ENCODE measurements around the gene EYA2. TPM values are rescaled to one million over a fixed set of nuclear protein-coding genes. Genes with fewer than 3 reads are reported as not detected.

Gene EYA2
- total and polyA plus RNA-seq, 2 of the 4 experiments (the other 2 are of a cell fraction), result 2.3 to 5.4 TPM

- no peak for TF ChIP-seq CTCF (conservative IDR thresholded peaks at IDR 0.05; ENCODE audit: low read depth, low read length)
These were observed 113.4 kb downstream of the EYA2 start (continued) for GRCh38 chr20:47007826-47008655.

- H3K27me3 ChIP-seq (ENCODE audit: control insufficient read depth, insufficient read depth, low read length), result no peaks in the 10 kb centered on the region
- peaks cover 2% of the 10 kb centered on the region; the same call in 1 of the 2 replicates for H3K36me3 ChIP-seq (ENCODE audit: control insufficient read depth, insufficient read depth, low read length)
- H3K4ac ChIP-seq (ENCODE audit: low read depth, low read length), result no peak overlapping the region
- H3K23ac ChIP-seq (ENCODE audit: low read depth, low read length), result no peak overlapping the region
- dilution Hi-C loops (cut with HindIII; ENCODE audit: low sequenced_read_pairs, unreplicated experiment) (no loop called here), intact Hi-C loops (cut with micrococcal nuclease) (no loop called here), in situ Hi-C loops (cut with MboI; ENCODE audit: low sequenced_read_pairs) (loop anchor here (25.0 kb wide), 1 partner anchor 247 kb away; no protein-coding TSS in a partner anchor)
- no peak for DNase-seq
- peaks cover 2% of the 10 kb centered on the region; the same call in 1 of the 2 replicates for H3K9me3 ChIP-seq (ENCODE audit: control insufficient read depth, insufficient read depth, low read length)
- no peak overlapping the region for H2BK5ac ChIP-seq (ENCODE audit: low read depth, low read length, poor library complexity, severe bottlenecking)
- TF ChIP-seq BHLHE40 (IDR thresholded peaks at IDR 0.05; ENCODE audit: low read depth, low read length) (no peak), MXI1 (IDR thresholded peaks at IDR 0.05; ENCODE audit: borderline replicate concordance, low read depth, low read length) (no peak), CHD1 (IDR thresholded peaks at IDR 0.05; ENCODE audit: low read depth, low read length) (no peak), USF2 (IDR thresholded peaks at IDR 0.05; ENCODE audit: low read depth, low read length) (no peak), CEBPB (IDR thresholded peaks at IDR 0.05; ENCODE audit: low read depth, low read length) (no peak), RCOR1 (IDR thresholded peaks at IDR 0.05; ENCODE audit: insufficient replicate concordance, low read length) (no peak), SMC3 (IDR thresholded peaks at IDR 0.05; ENCODE audit: low read depth, low read length) (no peak), NFE2L2 (IDR thresholded peaks at IDR 0.05; ENCODE audit: low read depth, low read length) (no peak), FOS (IDR thresholded peaks at IDR 0.05; ENCODE audit: low read depth, low read length) (no peak), MAZ (IDR thresholded peaks at IDR 0.05; ENCODE audit: borderline replicate concordance, low read depth, low read length) (no peak), RAD21 (IDR thresholded peaks at IDR 0.05; ENCODE audit: low read length) (no peak)
- no peak overlapping the region for H3K27ac ChIP-seq (ENCODE audit: insufficient read depth, low read length)
- no peak overlapping the region for H3K4me2 ChIP-seq (ENCODE audit: low read depth, low read length)
- BruUV-seq (replicated peaks), result no TSS peak
- no peak overlapping the region for H2AK9ac ChIP-seq (replicated peaks; ENCODE audit: low read depth, low read length, poor library complexity)
- no peak overlapping the region for H3K56ac ChIP-seq (ENCODE audit: extremely low read depth, insufficient read depth, low read length)
- H3K79me1 ChIP-seq (ENCODE audit: low read depth in 1 of 2, low read length in 2 of 2), result no peaks in the 10 kb centered on the region
- 89% methylated on average over 3 of the region's 7 CpGs; no CpG with 5 or more reads in 1 of the 2 experiments for WGBS, 2 experiments (ENCODE audit: extremely low coverage in 2 of 2, insufficient read length in 1 of 2)
- ChIA-PET POLR2A (ENCODE audit: unreplicated experiment) (no interaction called here), CTCF (no interaction called here)
- H4K5ac ChIP-seq (ENCODE audit: low read depth, low read length), result no peak overlapping the region
- H2AK5ac ChIP-seq (ENCODE audit: low read depth, low read length), result no peak overlapping the region
- H2AFZ ChIP-seq (replicated peaks; ENCODE audit: low read length, poor library complexity), result no peak overlapping the region
- H2BK120ac ChIP-seq (ENCODE audit: low read depth, low read length), result no peak overlapping the region
- H4K20me1 ChIP-seq (ENCODE audit: insufficient read depth, low read length), result no peaks in the 10 kb centered on the region
- H2BK15ac ChIP-seq (ENCODE audit: low read depth, low read length), result no peak overlapping the region
- H3K4me1 ChIP-seq (ENCODE audit: control insufficient read depth, insufficient read depth, low read length), result no peaks in the 10 kb centered on the region
- no peak overlapping the region for H4K91ac ChIP-seq (ENCODE audit: insufficient read depth, low read depth, low read length)
- no peak overlapping the region for H3K9ac ChIP-seq (ENCODE audit: low read depth, low read length)
- no peak overlapping the region for H4K8ac ChIP-seq (ENCODE audit: low read depth in 2 of 2, low read length in 2 of 2)
- ATAC-seq (ENCODE audit: low read depth), result no peak
- no peak overlapping the region for H2BK20ac ChIP-seq (ENCODE audit: low read depth, low read length)
- no peaks in the 10 kb centered on the region for H3K9me1 ChIP-seq (ENCODE audit: insufficient read depth, low read length)
- H3K18ac ChIP-seq (ENCODE audit: low read depth, low read length), result no peak overlapping the region
- H3K14ac ChIP-seq (replicated peaks; ENCODE audit: low read depth, low read length), result no peak overlapping the region
- no peak overlapping the region for H3K4me3 ChIP-seq (ENCODE audit: insufficient read depth, low read depth, low read length)
These were observed 114.3 kb downstream of the EYA2 start for GRCh38 chr20:47008842-47009518.

Data from IMR-90 (cell line).